HepG2 (cell line): ENCODE results near the gene CADPS2. TPM values are rescaled to one million over a fixed set of nuclear protein-coding genes. Genes with fewer than 3 reads are reported as not detected.
A peak's percentile ranks its signal among the peaks of the same experiment; 100 is the strongest.

ENCODE experiments used
- KLF16 ChIP-seq, 2 experiments: sonication (generic) in 1 of 2; formaldehyde crosslinking in 1 of 2; IDR thresholded peaks; 2 replicates each; pipeline versions ENCODE4 v1.6.1 to v1.8.0; 2016 to 2023; ENCODE audit warnings: missing genetic modification reagents in 2 of 2, missing compliant biosample characterization in 1 of 2
- MAZ ChIP-seq, 2 experiments: sonication (generic) in 1 of 2; formaldehyde crosslinking in 1 of 2; IDR thresholded peaks; 2 replicates each; pipeline versions ENCODE4 v1.5.0 to v1.6.1; 2012 to 2020; ENCODE audit warnings: low read depth in 2 of 2, mild to moderate bottlenecking in 2 of 2, borderline replicate concordance in 1 of 2, improper control_type of control experiment in 1 of 2, low read length in 1 of 2, missing genetic modification reagents in 1 of 2, moderate library complexity in 1 of 2
- POGZ ChIP-seq: sonication (generic); formaldehyde crosslinking; IDR thresholded peaks from 2 replicates; pipeline ENCODE4 v1.4.0; 2020; ENCODE audit warnings: mild to moderate bottlenecking, missing genetic modification reagents
- RAD21 ChIP-seq: fragments of 450-650 bp; formaldehyde crosslinking; IDR thresholded peaks from 2 replicates; pipeline ENCODE4 v1.5.0; 2020; ENCODE audit warnings: mild to moderate bottlenecking
- SIN3B ChIP-seq: fragments of 150-350 bp; IDR thresholded peaks from 2 replicates; pipeline ENCODE4 v1.6.1; 2014; ENCODE audit warnings: low read length
- ZBTB33 ChIP-seq: sonication (generic); formaldehyde crosslinking; IDR thresholded peaks from 2 replicates; pipeline ENCODE4 v1.4.0; 2020; ENCODE audit warnings: missing genetic modification reagents
- ZFP90 ChIP-seq: sonication (generic); formaldehyde crosslinking; IDR thresholded peaks from 2 replicates; pipeline ENCODE4 v1.8.0; 2022; ENCODE audit warnings: missing genetic modification reagents, mild to moderate bottlenecking, inconsistent platforms, borderline replicate concordance
- ZGPAT ChIP-seq: IDR thresholded peaks from 2 replicates; pipeline ENCODE4 v1.6.1; 2016; ENCODE audit warnings: mild to moderate bottlenecking
- ZNF264 ChIP-seq: sonication (generic); formaldehyde crosslinking; IDR thresholded peaks from 2 replicates; pipeline ENCODE4 v1.4.0; 2020; ENCODE audit warnings: missing genetic modification reagents
- ZNF383 ChIP-seq: sonication (generic); formaldehyde crosslinking; IDR thresholded peaks from 2 replicates; pipeline ENCODE4 v1.4.0; 2020; ENCODE audit warnings: missing genetic modification reagents, mild to moderate bottlenecking, borderline replicate concordance
- ZNF841 ChIP-seq: sonication (generic); formaldehyde crosslinking; IDR thresholded peaks from 2 replicates; pipeline ENCODE4 v1.8.1; 2023; ENCODE audit warnings: missing genetic modification reagents, borderline replicate concordance
- polyA plus RNA-seq, 8 experiments: library from polyadenylated mRNA; depleted of rRNA in 3 of 8; stranded (reverse) in 7 of 8; unstranded in 1 of 8; fragments of >200 nt; fragmentation: Illumina TruSeq in 4 of 8; extraction: Trizol in 4 of 8; gene quantifications; 2 replicates each; pipeline versions ENCODE4 v1.2.1 to v1.2.3, GENCODE V29; 2011 to 2016; ENCODE audit warnings: low read depth in 4 of 8, missing spikeins in 1 of 8, mixed read lengths in 1 of 8; ENCODE audit not compliant: insufficient read depth in 1 of 8
- total RNA-seq, 5 experiments: library from RNA; depleted of rRNA; stranded (reverse); fragments of >200 nt; fragmentation: Illumina TruSeq; extraction: Trizol; gene quantifications; 2 replicates each; pipeline ENCODE4 v1.2.3, GENCODE V29; 2016; ENCODE audit warnings: low read depth in 1 of 5
- TF ChIP-seq, protein P1 (sequence below): IDR thresholded peaks from 2 replicates; pipeline ENCODE4 v1.6.1; 2016; ENCODE audit warnings: low read depth

The CADPS2 gene
- total and polyA plus RNA-seq, 2 of the 13 experiments (the other 11 are each of a cell fraction or from before 2014, with no cell fraction given), result 17.6 to 43.8 TPM

- TF ChIP-seq ZBTB33 (CRISPR knock-in tag) (peak; percentile 72; the same call in 1 of the 2 replicates), MAZ (IDR thresholded peaks at IDR 0.05; ENCODE audit: borderline replicate concordance, low read depth, low read length) (no peak), MAZ (CRISPR knock-in tag; IDR thresholded peaks at IDR 0.05; ENCODE audit: low read depth) (no peak), ZNF264 (CRISPR knock-in tag) (no peak), ZGPAT (CRISPR knock-in tag) (no peak), ZFP90 (CRISPR knock-in tag) (no peak), SIN3B (no peak), KLF16 (CRISPR knock-in tag; IDR thresholded peaks at IDR 0.05) (no peak), RAD21 (CRISPR knock-in tag) (peak; percentile 29; the same call in 1 of the 2 replicates), ZNF841 (no peak), ZNF383 (0 out of 2 replicates have a peak, but pooled peaks have one; percentile 37), POGZ (CRISPR knock-in tag) (peak; percentile 57; the same call in 1 of the 2 replicates)
- TF ChIP-seq, protein P1, sequence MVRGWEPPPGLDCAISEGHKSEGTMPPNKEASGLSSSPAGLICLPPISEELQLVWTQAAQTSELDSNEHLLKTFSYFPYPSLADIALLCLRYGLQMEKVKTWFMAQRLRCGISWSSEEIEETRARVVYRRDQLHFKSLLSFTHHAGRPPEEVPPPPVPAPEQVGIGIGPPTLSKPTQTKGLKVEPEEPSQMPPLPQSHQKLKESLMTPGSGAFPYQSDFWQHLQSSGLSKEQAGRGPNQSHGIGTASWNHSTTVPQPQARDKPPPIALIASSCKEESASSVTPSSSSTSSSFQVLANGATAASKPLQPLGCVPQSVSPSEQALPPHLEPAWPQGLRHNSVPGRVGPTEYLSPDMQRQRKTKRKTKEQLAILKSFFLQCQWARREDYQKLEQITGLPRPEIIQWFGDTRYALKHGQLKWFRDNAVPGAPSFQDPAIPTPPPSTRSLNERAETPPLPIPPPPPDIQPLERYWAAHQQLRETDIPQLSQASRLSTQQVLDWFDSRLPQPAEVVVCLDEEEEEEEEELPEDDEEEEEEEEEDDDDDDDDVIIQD (CRISPR knock-in tag), result peak; percentile 24; the same call in 1 of the 2 replicates
- TF ChIP-seq, all 625 proteins: peak for 18
Measured at GRCh38 chr7:122689346-122690109, 196.7 kb downstream of the CADPS2 start (continued).
